ENCODE data around the gene ACVRL1. TPM values are rescaled to one million over a fixed set of nuclear protein-coding genes. Genes with fewer than 3 reads are reported as not detected.

The ACVRL1 gene
- total and polyA plus RNA-seq, 4 donors = 3.1 to 7.9 (median 6.1) TPM

GRCh38 chr12:51904951-51905470, 2.3 kb upstream of the ACVRL1 start:
- Histone ChIP-seq H3K27ac (ENCODE audit: low read depth in 1 of 2, low read length in 2 of 2) (no peak overlapping the region), H3K9me3 (ENCODE audit: control insufficient read depth in 4 of 4, low read length in 3 of 4) (no peaks in the 10 kb centered on the region), H3K4me1 (ENCODE audit: control insufficient read depth in 4 of 4, insufficient read depth in 4 of 4, low read length in 3 of 4) (peaks cover 0 to 9% (median 4%) of the 10 kb centered on the region in 4 donors), H3K36me3 (ENCODE audit: control insufficient read depth in 4 of 4, insufficient read depth in 3 of 4, low read depth in 1 of 4, low read length in 3 of 4) (no peaks in the 10 kb centered on the region), H3K4me3 (ENCODE audit: low read depth in 1 of 3, low read length in 3 of 3) (no peak overlapping the region), H3K9ac (ENCODE audit: low read depth in 1 of 2, low read length in 2 of 2) (no peak overlapping the region), H3K27me3 (ENCODE audit: control insufficient read depth in 4 of 4, insufficient read depth in 4 of 4, low read length in 3 of 4) (no peaks in the 10 kb centered on the region)
- no peak for DNase-seq (ENCODE audit: low spot score)
- TF ChIP-seq HNF4G (IDR thresholded peaks at IDR 0.05) (no peak), ATF3 (IDR thresholded peaks at IDR 0.05) (no peak), FOXA2 (IDR thresholded peaks at IDR 0.05) (no peak), FOXA1 (IDR thresholded peaks at IDR 0.05) (no peak), REST (IDR thresholded peaks at IDR 0.05) (no peak), RXRA (IDR thresholded peaks at IDR 0.05) (no peak)

DNA sequence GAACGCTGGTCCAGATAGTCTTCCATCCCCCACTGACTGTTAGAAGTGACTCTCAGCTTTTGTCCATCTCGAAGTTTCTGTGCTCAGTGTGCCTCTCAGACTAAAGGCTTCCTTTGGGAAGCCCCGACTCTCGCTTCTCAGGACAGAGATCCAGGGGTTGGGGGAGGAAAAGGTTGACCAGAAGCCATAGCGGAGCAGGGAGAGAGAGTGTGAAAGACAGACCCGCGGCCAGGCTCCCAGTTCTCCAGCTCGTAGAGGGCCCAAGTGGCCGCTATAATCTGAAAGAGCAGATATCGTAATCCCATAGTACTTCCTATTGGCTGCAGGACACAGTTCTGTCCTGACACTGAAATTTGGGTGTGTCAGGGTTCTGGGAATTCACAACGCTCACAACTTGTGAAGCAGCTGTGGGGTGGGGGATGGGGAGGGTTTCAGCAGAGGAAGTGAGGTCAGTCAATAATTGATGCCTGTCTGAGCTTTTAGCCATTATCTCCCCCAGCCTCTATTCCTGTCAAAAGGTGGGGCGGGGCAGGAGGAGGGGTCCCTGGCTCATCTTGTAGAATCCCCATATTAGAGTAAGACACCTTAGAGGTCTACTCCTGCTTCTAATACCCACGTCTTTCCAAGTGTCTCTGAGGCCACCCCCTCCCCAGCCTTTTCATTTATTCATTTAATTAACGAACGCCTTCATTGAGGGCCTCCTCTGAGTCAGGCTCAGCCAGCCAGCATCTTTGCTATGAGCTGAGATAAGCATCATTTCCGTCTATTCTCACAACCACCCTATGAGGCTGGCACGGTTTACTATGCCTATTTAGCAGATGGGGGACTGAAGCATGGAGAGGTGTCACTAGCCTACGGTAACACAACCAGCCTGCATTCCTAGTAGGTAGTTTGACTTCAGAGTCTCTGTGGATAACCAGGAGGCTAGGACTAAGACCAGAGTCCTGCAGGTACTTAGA, 1.6 kb upstream of the ACVRL1 start:
- H3K9ac ChIP-seq (ENCODE audit: low read depth in 1 of 2, low read length in 2 of 2) = no peak overlapping the region
- H3K4me1 ChIP-seq (ENCODE audit: control insufficient read depth in 4 of 4, insufficient read depth in 4 of 4, low read length in 3 of 4) = peaks cover 1 to 11% (median 5%) of the 10 kb centered on the region in 4 donors
- no peak for DNase-seq (ENCODE audit: low spot score)
- WGBS = 64% methylated on average over 18 of the region's 18 CpGs
- H3K27ac ChIP-seq (ENCODE audit: low read depth in 1 of 2, low read length in 2 of 2) = peak overlapping the region in 1 of 2 donors; percentile 27
- H3K9me3 ChIP-seq (ENCODE audit: control insufficient read depth in 4 of 4, low read length in 3 of 4) = no peaks in the 10 kb centered on the region
- no peak overlapping the region for H3K4me3 ChIP-seq (ENCODE audit: low read depth in 1 of 3, low read length in 3 of 3)
- H3K36me3 ChIP-seq (ENCODE audit: control insufficient read depth in 4 of 4, insufficient read depth in 3 of 4, low read depth in 1 of 4, low read length in 3 of 4) = no peaks in the 10 kb centered on the region
- no peaks in the 10 kb centered on the region for H3K27me3 ChIP-seq (ENCODE audit: control insufficient read depth in 4 of 4, insufficient read depth in 4 of 4, low read length in 3 of 4)
- TF ChIP-seq, protein P1, sequence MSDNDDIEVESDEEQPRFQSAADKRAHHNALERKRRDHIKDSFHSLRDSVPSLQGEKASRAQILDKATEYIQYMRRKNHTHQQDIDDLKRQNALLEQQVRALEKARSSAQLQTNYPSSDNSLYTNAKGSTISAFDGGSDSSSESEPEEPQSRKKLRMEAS (IDR thresholded peaks at IDR 0.05) = no peak
- no peak for TF ChIP-seq FOXA1 (IDR thresholded peaks at IDR 0.05)
- TF ChIP-seq HNF4A (conservative IDR thresholded peaks at IDR 0.05) = no peak
- TF ChIP-seq, protein P2, sequence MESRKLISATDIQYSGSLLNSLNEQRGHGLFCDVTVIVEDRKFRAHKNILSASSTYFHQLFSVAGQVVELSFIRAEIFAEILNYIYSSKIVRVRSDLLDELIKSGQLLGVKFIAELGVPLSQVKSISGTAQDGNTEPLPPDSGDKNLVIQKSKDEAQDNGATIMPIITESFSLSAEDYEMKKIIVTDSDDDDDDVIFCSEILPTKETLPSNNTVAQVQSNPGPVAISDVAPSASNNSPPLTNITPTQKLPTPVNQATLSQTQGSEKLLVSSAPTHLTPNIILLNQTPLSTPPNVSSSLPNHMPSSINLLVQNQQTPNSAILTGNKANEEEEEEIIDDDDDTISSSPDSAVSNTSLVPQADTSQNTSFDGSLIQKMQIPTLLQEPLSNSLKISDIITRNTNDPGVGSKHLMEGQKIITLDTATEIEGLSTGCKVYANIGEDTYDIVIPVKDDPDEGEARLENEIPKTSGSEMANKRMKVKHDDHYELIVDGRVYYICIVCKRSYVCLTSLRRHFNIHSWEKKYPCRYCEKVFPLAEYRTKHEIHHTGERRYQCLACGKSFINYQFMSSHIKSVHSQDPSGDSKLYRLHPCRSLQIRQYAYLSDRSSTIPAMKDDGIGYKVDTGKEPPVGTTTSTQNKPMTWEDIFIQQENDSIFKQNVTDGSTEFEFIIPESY (IDR thresholded peaks at IDR 0.05) = no peak
- no peak for TF ChIP-seq RXRA (IDR thresholded peaks at IDR 0.05)
- TF ChIP-seq HNF4G (IDR thresholded peaks at IDR 0.05) = no peak
- TF ChIP-seq RAD21 (IDR thresholded peaks at IDR 0.05) = no peak
- TF ChIP-seq TAF1 (conservative IDR thresholded peaks at IDR 0.05) = no peak
- TF ChIP-seq JUND (IDR thresholded peaks at IDR 0.05) = no peak
- TF ChIP-seq SP1 (IDR thresholded peaks at IDR 0.05) = no peak
- no peak for TF ChIP-seq FOXA2 (IDR thresholded peaks at IDR 0.05)
- no peak for TF ChIP-seq REST (IDR thresholded peaks at IDR 0.05)
- TF ChIP-seq, protein P3, sequence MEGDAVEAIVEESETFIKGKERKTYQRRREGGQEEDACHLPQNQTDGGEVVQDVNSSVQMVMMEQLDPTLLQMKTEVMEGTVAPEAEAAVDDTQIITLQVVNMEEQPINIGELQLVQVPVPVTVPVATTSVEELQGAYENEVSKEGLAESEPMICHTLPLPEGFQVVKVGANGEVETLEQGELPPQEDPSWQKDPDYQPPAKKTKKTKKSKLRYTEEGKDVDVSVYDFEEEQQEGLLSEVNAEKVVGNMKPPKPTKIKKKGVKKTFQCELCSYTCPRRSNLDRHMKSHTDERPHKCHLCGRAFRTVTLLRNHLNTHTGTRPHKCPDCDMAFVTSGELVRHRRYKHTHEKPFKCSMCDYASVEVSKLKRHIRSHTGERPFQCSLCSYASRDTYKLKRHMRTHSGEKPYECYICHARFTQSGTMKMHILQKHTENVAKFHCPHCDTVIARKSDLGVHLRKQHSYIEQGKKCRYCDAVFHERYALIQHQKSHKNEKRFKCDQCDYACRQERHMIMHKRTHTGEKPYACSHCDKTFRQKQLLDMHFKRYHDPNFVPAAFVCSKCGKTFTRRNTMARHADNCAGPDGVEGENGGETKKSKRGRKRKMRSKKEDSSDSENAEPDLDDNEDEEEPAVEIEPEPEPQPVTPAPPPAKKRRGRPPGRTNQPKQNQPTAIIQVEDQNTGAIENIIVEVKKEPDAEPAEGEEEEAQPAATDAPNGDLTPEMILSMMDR (IDR thresholded peaks at IDR 0.05; ENCODE audit: low read depth, low read length, missing input control) = no peak
- TF ChIP-seq GABPA (IDR thresholded peaks at IDR 0.05 in 1 of 2, conservative IDR thresholded peaks at IDR 0.05 in 1 of 2) = no peak
- no peak for TF ChIP-seq ATF3 (IDR thresholded peaks at IDR 0.05)
- TF ChIP-seq NR2F2 (IDR thresholded peaks at IDR 0.05) = no peak
- no peak for TF ChIP-seq EGR1 (IDR thresholded peaks at IDR 0.05; ENCODE audit: low read depth in 2 of 2)
- no peak for TF ChIP-seq YY1 (IDR thresholded peaks at IDR 0.05)

Data from liver (tissue), 9 donors.